GM19395 (cell line): ENCODE measurements around the gene LNX1.

Experiments used
- ATAC-seq: cut with Tn5 transposase; IDR thresholded peaks from one replicate; pipeline ENCODE4 v1.9.1; 2021; ENCODE audit warnings: mild to moderate bottlenecking, moderate library complexity; ENCODE audit not compliant: unreplicated experiment

The LNX1 gene

GRCh38 chr4:53502094-53502493 is 89.2 kb downstream of the LNX1 start:
- no peak for ATAC-seq

GRCh38 chr4:53501561-53501960 is 89.7 kb downstream of the LNX1 start:
- no peak for ATAC-seq

GRCh38 chr4:53500546-53500945 is 90.7 kb downstream of the LNX1 start:
- no peak for ATAC-seq

GRCh38 chr4:53499791-53500190 is 91.5 kb downstream of the LNX1 start:
- ATAC-seq = no peak

GRCh38 chr4:53498706-53499105 is 92.6 kb downstream of the LNX1 start:
- ATAC-seq = no peak

- ATAC-seq = no peak
These were observed 93.6 kb downstream of the LNX1 start for GRCh38 chr4:53497487-53498244.

- ATAC-seq = no peak
These were observed 96.4 kb downstream of the LNX1 start for GRCh38 chr4:53494851-53495250.

- no peak for ATAC-seq
These were observed 100.2 kb downstream of the LNX1 start for GRCh38 chr4:53490965-53491622.

GRCh38 chr4:53490161-53490956 is 100.9 kb downstream of the LNX1 start:
- ATAC-seq = no peak

GRCh38 chr4:53489279-53489889 is 101.9 kb downstream of the LNX1 start:
- no peak for ATAC-seq

- ATAC-seq = no peak
These were observed 103.5 kb downstream of the LNX1 start for GRCh38 chr4:53487766-53488165.

- no peak for ATAC-seq
These were observed 105.6 kb downstream of the LNX1 start for GRCh38 chr4:53485658-53486040.

GRCh38 chr4:53484911-53485657 is 106.2 kb downstream of the LNX1 start:
- no peak for ATAC-seq

- no peak for ATAC-seq
These were observed 108.0 kb downstream of the LNX1 start for GRCh38 chr4:53483250-53483649.

GRCh38 chr4:53481586-53481985 is 109.7 kb downstream of the LNX1 start:
- no peak for ATAC-seq

GRCh38 chr4:53480909-53481308 is 110.4 kb downstream of the LNX1 start:
- ATAC-seq = no peak

- no peak for ATAC-seq
These were observed 111.4 kb downstream of the LNX1 start for GRCh38 chr4:53479736-53480525.

GRCh38 chr4:53478671-53479456 is 112.4 kb downstream of the LNX1 start:
- no peak for ATAC-seq

GRCh38 chr4:53477636-53478035 is 113.7 kb downstream of the LNX1 start:
- ATAC-seq = no peak
